GM19023 (cell line): ENCODE measurements around the gene PLD2.
"Not testable (repeated sequence)": the region's sequence is repeated elsewhere in the genome, so short reads cannot be mapped to it uniquely, and the experiment has no call there.

Source experiments
- ATAC-seq: cut with Tn5 transposase; IDR thresholded peaks from one replicate; pipeline ENCODE4 v1.9.1; 2021; ENCODE audit warnings: mild to moderate bottlenecking, moderate library complexity; ENCODE audit not compliant: unreplicated experiment

Gene PLD2

GRCh38 chr17:4853208-4853671, 46.3 kb downstream of the PLD2 start:
- no peak for ATAC-seq

DNA sequence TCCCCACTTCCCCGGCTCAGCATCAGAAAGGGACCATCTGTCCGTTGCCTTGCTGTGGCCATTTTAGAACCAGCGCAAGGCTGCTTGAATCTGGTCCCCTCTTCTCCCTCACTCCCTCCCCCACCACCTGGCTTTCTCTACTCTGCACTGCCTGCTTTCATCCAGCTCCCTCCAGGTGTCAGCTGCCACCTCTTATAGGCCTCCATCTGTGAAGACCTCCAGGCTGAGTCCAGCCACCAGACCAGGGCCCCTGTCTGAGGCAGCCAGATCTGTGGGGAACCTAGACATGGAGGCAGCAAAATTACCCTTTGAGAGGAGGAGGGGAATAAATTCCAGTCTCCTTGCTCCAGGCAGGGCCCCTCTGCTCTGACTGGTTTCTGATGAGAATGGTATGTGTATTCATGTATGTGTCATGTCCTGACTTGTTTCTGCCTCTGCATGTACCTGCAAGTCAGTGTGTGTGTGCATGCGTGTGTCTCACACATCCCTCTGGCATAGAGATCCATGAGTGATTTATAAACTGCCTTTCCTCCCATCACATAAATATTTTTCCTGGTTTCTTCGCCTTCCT, 47.2 kb downstream of the PLD2 start:
- no peak for ATAC-seq

- no peak for ATAC-seq
Observed at GRCh38 chr17:4856271-4856936, 49.5 kb downstream of the PLD2 start.

DNA sequence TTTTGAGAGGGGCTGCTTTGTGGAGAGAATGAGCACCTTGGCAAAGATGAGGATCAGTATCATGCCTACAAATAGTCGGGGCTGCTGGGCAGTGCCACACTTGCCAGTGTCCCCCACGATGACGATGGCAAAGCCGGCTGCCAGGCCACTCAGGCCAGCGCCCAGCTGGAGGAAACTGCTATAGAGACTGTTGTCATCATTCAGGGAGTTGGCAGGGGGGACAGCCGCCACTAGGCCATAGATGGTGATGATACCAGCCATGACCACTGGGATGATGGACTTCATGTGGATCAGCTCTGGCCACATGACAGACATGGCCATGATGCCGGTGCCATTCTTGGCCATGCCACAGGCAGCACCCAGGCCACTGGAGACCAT, 50.0 kb downstream of the PLD2 start:
- ATAC-seq: no peak

GRCh38 chr17:4857347-4857746, 50.4 kb downstream of the PLD2 start:
- not testable (repeated sequence) for ATAC-seq

DNA sequence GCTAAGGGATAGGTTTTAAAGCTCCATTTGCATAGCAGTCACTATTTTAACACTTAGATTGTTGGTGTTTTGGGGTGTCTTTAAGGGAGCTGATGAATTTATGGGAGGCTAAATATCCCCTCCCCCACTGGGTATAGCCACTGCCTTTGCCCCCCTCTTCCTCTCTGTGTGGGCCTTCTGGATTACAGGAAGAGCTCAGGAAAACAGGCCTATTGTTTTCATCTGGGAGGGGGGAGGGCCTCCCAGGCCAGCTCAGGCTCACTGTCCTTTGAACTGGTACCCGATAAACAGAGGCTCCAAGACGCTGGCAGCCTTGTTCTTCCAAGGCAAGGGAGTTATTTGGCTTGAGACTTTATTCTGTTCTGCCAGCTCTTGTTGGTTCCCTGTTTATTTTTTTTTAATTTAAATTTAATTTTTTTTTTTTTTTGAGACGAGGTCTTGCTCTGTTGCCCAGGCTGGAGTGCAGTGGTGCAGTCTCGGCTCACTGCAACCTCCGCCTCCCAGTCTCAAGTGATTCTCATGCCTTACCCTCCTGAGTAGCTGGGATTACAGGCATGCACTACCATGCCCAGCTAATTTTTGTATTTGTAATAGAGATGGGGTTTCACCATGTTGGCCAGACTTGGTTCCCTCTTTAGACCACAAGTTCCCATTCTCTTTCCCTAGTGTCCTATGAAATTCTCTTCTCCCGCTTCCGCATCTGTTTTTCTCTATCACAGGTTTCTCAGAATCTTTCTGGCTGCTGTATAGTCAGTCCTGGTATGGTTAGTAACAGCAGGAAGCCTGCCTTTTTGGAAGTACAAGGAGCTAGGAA, 51.3 kb downstream of the PLD2 start:
- ATAC-seq: no peak

GRCh38 chr17:4858882-4859260, 51.9 kb downstream of the PLD2 start:
- ATAC-seq: no peak

DNA sequence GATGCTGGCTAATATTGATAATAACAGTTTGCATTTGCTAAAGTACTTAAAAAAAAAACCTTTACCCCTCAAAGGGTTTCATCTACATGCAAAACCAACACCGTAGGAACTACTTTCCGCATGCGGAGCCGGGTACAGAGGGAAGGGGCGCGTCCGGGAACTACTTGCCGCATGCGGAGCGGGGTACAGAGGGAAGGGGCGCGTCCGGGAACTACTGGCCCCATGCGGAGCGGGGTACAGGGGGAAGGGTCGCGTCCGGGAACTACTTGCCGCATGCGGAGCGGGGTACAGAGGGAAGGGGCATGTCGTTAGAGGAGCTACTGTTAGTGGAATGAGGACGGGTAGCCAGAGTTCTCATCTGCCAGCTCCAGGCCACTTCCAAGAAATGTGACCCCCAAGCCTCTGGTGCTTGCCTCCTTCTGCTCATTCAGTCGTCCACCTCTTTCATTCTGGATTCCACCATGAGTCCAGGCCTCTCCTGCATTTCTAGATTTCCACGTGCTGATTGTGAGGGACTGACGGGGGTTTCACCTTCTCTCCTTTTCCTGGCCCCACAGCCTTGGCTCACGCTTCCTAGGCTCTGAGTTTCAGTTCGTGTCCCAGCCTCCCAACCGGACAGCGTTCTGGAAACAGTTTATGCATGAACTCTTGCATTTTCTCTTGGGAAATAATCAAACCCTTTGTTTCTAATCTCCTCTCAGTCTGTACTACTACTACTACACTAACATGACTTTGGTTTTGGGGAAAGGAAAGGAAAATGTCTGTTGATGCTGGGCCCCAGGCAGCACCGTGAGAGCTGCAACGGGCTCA, 53.1 kb downstream of the PLD2 start:
- no peak for ATAC-seq

DNA sequence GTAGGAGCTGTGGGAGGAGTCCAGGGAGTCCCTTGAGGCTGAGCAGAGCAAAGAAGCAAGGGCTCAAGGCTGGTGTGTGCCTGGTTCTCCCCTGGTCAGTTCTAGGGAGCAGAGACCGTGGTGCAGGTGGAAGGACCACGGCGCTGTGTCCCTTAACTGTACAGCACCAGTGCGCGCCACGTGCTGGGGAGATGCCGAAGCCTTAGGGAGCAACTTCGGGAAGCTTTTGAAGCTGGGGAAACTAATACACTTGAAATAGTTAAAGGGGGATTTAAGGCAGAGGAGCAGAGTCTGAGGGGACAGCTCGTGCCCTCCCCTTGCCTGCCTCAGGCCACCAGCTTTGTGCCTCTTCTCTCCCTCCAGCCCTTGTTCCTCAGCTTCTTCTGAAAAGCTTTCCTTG, 53.7 kb downstream of the PLD2 start:
- ATAC-seq: no peak

DNA sequence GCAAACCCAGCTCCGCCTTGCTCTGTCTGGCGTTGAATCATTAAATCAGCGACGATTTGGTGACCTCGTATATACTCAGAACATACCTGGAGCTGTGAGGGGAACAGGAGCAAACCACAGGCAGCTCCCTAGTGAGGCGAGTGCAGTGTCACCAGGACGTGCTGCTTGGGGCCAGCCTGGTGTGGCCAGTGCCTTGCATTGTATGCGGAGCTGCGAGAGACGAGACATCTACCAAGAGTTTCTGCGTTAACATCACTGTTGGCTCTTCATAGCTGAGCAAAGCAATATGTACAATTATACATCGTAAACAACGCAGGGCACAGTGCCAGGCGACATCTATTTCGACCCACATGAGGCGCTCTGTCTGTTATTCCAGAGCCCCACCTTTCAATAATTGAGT, 54.1 kb downstream of the PLD2 start:
- no peak for ATAC-seq

DNA sequence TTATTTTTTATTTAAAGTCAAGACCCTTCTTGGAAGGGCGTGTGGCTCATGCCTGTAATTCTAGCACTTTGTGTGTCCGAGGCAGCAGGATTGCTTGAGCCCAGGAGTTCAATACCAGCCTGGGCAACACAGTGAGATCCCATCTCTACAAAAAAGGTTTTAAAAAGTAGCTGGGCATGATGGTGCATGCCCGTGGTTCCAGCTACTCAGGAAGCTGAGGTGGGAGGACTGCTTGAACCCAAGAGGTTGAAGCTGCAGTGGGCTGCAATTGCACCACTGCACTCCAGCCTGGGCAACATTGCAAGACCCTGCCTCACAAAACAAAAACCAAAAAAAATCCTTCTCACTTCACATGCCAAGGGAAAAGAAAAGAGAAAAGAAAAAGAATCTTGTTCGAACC, 55.8 kb downstream of the PLD2 start:
- ATAC-seq: no peak

GRCh38 chr17:4863321-4863720, 56.4 kb downstream of the PLD2 start:
- ATAC-seq: no peak

DNA sequence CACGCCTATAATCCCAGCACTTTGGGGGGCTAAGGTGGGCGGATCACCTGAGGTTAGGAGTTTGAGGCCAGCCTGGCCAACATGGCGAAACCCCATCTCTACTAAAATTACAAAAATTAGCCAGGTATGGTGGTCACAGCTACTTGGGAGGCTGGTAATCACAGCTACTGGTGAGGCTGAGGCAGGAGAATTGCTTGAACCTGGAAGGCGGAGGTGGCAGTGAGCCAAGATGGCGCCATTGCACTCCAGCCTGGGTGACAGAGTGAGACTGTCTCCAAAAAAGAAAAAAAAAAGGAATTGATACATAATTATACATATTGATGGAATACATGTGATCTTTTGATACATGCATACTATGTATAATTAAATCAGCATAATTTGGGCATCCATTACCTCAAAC, 60.6 kb downstream of the PLD2 start:
- ATAC-seq: not testable (repeated sequence)

DNA sequence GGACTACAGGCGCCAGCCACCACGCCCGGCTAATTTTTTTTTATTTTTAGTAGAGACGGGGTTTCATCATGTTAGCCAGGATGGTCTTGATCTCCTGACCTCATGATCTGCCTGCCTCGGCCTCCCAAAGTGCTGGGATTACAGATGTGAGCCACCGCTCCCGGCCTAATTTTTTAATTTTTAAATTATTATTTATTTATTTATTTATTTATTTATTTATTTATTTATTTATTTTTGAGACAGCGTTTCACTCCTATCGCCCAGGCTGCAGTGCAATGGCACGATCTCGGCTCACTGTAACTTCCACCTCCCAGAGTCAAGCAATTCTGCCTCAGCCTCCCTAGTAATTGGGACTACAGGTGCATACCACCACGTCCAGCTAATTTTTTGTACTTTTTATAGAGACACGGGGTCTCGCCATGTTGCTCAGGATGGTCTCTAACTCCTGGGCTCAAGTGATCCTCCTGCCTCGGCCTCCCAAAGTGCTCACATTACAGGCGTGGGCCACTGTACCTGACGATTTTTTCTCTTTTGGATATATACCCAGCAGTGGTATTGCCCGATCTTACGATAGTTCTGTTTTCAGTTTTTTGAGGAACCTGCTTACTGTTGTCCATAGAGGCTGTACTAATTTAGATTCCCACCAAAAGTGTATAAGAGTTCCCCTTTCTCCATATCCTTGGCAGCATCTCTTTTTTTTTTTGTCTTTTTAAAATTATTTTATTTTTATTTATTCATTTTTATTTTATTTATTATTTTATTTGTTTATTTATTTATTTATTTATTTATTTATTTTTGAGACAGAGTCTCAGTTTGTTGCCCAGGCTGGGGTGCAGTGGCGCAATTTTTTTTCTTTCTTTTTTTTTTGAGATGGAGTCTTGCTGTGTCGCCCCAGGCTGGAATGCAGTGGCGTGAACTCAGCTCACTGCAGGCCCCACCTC, 62.4 kb downstream of the PLD2 start:
- not testable (repeated sequence) for ATAC-seq

GRCh38 chr17:4870855-4871254, 63.9 kb downstream of the PLD2 start:
- ATAC-seq: no peak

- no peak for ATAC-seq
Observed at GRCh38 chr17:4872786-4873185, 65.8 kb downstream of the PLD2 start.
